Activated CD8-positive, alpha-beta memory T cell treated with anti-CD3 and anti-CD28 coated beads, Interleukin-2, amount 50 U/mL, for 48 hours (primary cell): Measurements from ENCODE around the gene NXPE1.

ENCODE experiments used
- DNase-seq: peaks from one replicate; pipeline ENCODE4 v3.0.0-alpha.2; 2020

The NXPE1 gene

GRCh38 chr11:114562166-114562916, 2.7 kb upstream of the NXPE1 start:
- DNase-seq = no peak

GRCh38 chr11:114556135-114556534, 3.5 kb downstream of the NXPE1 start:
- DNase-seq = no peak

- DNase-seq = no peak
Observed at GRCh38 chr11:114553642-114554041, 6.0 kb downstream of the NXPE1 start.

GRCh38 chr11:114551060-114551459, 8.6 kb downstream of the NXPE1 start:
- no peak for DNase-seq

- DNase-seq = no peak
Observed at GRCh38 chr11:114525682-114526081, 34.0 kb downstream of the NXPE1 start.

- no peak for DNase-seq
Observed at GRCh38 chr11:114524122-114524521, 35.6 kb downstream of the NXPE1 start.

- DNase-seq = no peak
Observed at GRCh38 chr11:114522818-114523217, 36.9 kb downstream of the NXPE1 start.

- no peak for DNase-seq
Observed at GRCh38 chr11:114511538-114511937, 48.1 kb downstream of the NXPE1 start.

GRCh38 chr11:114511079-114511478, 48.6 kb downstream of the NXPE1 start:
- DNase-seq = no peak

GRCh38 chr11:114501901-114502300, 57.8 kb downstream of the NXPE1 start:
- no peak for DNase-seq

GRCh38 chr11:114499756-114500155, 59.9 kb downstream of the NXPE1 start:
- no peak for DNase-seq

GRCh38 chr11:114496915-114497314, 62.8 kb downstream of the NXPE1 start:
- DNase-seq = no peak

- no peak for DNase-seq
Observed at GRCh38 chr11:114483929-114484328, 75.8 kb downstream of the NXPE1 start.

- DNase-seq = no peak
Observed at GRCh38 chr11:114482114-114482513, 77.6 kb downstream of the NXPE1 start.

- DNase-seq = no peak
Observed at GRCh38 chr11:114479331-114479730, 80.3 kb downstream of the NXPE1 start.

GRCh38 chr11:114478768-114479167, 80.9 kb downstream of the NXPE1 start:
- no peak for DNase-seq

- no peak for DNase-seq
Observed at GRCh38 chr11:114478001-114478410, 81.7 kb downstream of the NXPE1 start.

- DNase-seq = no peak
Observed at GRCh38 chr11:114472661-114473060, 87.0 kb downstream of the NXPE1 start.
